ENCODE results near the gene C14orf119. TPM values are rescaled to one million over a fixed set of nuclear protein-coding genes. Genes with fewer than 3 reads are reported as not detected.

The C14orf119 gene
- total and polyA plus RNA-seq, 10 donors = 28.0 to 47.0 (median 39.0) TPM

DNA sequence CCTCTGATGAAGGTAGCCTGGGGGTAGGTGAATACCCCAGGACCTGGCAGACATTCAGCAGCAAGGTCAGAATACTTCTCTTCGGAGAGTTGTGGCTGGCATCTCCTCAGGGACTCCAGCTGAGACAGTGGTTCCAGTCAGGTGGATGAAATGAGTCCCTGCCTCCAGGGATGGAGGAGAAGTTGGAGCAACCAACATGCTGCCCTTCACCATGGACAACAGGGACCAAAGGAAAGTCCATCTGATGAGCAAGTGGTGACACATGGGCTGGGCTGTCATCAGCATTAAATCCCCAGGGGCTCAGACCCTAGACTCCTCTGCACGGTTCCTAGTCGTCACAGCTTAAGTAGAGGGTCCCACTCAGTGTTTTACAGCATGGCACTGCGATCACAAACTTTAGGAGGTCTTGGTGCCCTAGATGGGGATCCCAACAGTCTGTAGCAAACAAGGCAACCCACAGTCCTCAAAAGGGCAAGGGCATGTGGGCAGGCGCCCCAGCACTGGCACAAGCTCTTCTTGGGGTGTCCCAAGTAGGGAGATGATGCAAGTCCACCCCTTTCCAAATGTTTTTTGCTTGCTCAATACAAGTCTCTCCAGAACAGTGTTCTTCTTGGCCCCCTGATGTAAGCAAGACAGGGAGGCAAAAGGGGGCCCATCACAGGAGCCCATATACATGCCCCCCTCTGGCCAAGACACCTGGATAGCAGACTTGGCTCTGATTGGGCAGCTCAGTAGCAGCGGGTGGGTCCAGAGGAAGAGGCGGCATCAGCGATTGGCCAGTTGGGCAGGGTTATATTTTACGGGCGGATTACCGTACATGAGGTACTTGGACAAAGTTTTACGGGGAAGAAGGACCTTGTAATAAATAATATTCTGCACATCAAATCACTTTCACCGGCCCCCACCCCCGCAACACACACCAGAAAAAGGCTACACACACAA, 27.2 kb upstream of the C14orf119 start:
- Histone ChIP-seq H3K9me3 (no peaks in the 10 kb centered on the region), H3K36me3 (peaks cover 7 to 82% (median 66%) of the 10 kb centered on the region in 6 donors), H3K4me1 (peaks cover 27 to 69% (median 48%) of the 10 kb centered on the region in 6 donors), H3K27me3 (replicated peaks in 1 of 7) (no peaks in the 10 kb centered on the region), H3K4me3 (no peak overlapping the region), H3K27ac (peak overlapping the region in 4 of 8 donors; percentile 22 to 49 (median 28))
- WGBS, 5 donors = 80 to 89% (median 85%) methylated on average over 13 to 14 of the region's 14 CpGs
- TF ChIP-seq POLR2AphosphoS5 (IDR thresholded peaks at IDR 0.05) (no peak), POLR2A (IDR thresholded peaks at IDR 0.05) (no peak)
- TF ChIP-seq, protein P1, sequence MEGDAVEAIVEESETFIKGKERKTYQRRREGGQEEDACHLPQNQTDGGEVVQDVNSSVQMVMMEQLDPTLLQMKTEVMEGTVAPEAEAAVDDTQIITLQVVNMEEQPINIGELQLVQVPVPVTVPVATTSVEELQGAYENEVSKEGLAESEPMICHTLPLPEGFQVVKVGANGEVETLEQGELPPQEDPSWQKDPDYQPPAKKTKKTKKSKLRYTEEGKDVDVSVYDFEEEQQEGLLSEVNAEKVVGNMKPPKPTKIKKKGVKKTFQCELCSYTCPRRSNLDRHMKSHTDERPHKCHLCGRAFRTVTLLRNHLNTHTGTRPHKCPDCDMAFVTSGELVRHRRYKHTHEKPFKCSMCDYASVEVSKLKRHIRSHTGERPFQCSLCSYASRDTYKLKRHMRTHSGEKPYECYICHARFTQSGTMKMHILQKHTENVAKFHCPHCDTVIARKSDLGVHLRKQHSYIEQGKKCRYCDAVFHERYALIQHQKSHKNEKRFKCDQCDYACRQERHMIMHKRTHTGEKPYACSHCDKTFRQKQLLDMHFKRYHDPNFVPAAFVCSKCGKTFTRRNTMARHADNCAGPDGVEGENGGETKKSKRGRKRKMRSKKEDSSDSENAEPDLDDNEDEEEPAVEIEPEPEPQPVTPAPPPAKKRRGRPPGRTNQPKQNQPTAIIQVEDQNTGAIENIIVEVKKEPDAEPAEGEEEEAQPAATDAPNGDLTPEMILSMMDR (IDR thresholded peaks at IDR 0.05 in 8 of 11, conservative IDR thresholded peaks at IDR 0.05 in 3 of 11) = no peak
- intact Hi-C loops (cut with DNase I; ENCODE audit: low total_unique reads) = no loop called here
- no peak for DNase-seq

DNA sequence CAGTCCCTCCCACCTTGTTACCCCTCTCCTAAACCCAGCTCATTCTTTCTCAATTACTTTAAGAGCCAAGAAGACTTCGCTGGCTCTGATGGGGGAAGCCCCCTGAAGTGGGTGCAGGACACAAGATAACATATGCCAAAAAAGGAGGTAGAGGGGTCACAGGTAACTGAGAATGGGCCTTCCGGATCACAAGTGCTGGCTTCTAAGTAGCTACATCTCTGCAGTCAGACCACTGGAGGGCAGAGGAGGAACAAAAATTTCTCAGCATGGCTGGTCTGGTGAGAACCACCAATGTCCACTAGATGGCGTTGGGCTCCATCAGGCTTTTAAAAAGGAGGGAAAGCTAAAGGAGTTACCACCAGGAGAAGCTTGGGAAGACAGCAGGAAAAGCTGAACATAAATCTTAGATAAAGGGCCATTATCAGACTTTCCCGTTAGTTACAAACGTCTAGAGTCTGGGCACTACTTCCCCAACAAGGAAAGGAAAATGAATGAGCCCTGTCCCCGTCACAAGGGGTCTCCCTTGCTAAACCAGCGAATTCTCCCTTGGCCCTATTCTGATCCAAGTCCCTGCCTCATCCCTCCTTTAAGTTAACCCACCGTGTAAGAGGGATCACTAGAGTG, 26.4 kb upstream of the C14orf119 start:
- Histone ChIP-seq H3K4me1 (peaks cover 27 to 70% (median 48%) of the 10 kb centered on the region in 6 donors), H3K4me3 (no peak overlapping the region), H3K27me3 (replicated peaks in 1 of 7) (no peaks in the 10 kb centered on the region), H3K36me3 (peaks cover 1 to 82% (median 66%) of the 10 kb centered on the region in 6 donors), H3K9me3 (no peaks in the 10 kb centered on the region), H3K27ac (peak overlapping the region in 6 of 8 donors; percentile 23 to 85 (median 48))
- TF ChIP-seq, protein P1 (IDR thresholded peaks at IDR 0.05 in 8 of 11, conservative IDR thresholded peaks at IDR 0.05 in 3 of 11) = peak; percentile 81 to 98 (median 95)
- TF ChIP-seq POLR2AphosphoS5 (IDR thresholded peaks at IDR 0.05) (peak in 1 of 3 donors; percentile 44), POLR2A (IDR thresholded peaks at IDR 0.05) (no peak)
- DNase-seq = no peak
- intact Hi-C loops (cut with DNase I; ENCODE audit: low total_unique reads) = no loop called here
- WGBS, 5 donors = 28 to 38% (median 33%) methylated on average over 8 of the region's 8 CpGs

DNA sequence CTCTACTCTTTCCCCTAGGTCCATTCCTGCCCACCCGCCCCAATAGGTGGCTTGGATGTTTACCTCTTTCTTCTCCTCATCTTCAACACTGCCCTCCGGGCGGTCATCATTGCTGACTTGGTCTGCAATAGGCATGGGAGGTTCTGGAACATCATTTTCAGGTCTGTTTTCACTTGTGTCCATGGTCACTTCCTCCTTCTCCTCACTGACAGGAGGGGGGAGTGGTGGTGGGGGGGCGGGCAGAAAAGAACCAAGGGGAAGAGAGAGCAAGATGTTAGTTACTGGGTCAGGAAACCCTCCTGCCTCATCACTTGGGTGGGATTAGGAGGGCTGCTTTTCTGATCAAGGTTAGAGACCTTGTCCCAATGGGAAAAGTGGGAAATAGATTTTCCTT, 25.9 kb upstream of the C14orf119 start:
- no peak for DNase-seq
- peak overlapping the region in 7 of 8 donors; percentile 7 to 85 (median 46) for H3K27ac ChIP-seq
- TF ChIP-seq, protein P1 (IDR thresholded peaks at IDR 0.05 in 8 of 11, conservative IDR thresholded peaks at IDR 0.05 in 3 of 11) = no peak
- TF ChIP-seq POLR2AphosphoS5 (IDR thresholded peaks at IDR 0.05) (no peak), POLR2A (IDR thresholded peaks at IDR 0.05) (no peak)
- no peaks in the 10 kb centered on the region for H3K27me3 ChIP-seq (replicated peaks in 1 of 7)
- peaks cover 0 to 82% (median 66%) of the 10 kb centered on the region in 6 donors for H3K36me3 ChIP-seq
- no peaks in the 10 kb centered on the region for H3K9me3 ChIP-seq
- 76 to 88% (median 84%) methylated on average over 4 of the region's 4 CpGs for WGBS, 5 donors
- no peak overlapping the region for H3K4me3 ChIP-seq
- H3K4me1 ChIP-seq = peaks cover 27 to 70% (median 48%) of the 10 kb centered on the region in 6 donors
- intact Hi-C loops (cut with DNase I; ENCODE audit: low total_unique reads) = no loop called here
